Duodenal mucosa (tissue), 2 donors: Measurements from ENCODE around the gene PRKCH.

ENCODE experiments used
- H3K27ac ChIP-seq: one replicate; pipeline ENCODE4 v1.7.0; 2013; ENCODE audit warnings: low read depth, low read length
- H3K27me3 ChIP-seq, 2 donors: one replicate each; pipeline ENCODE4 v1.7.0; 2013; ENCODE audit warnings: low read length in 2 of 2, control low read depth in 1 of 2; ENCODE audit not compliant: insufficient read depth in 2 of 2, control insufficient read depth in 1 of 2
- H3K36me3 ChIP-seq, 2 donors: one replicate each; pipeline ENCODE4 v1.7.0; 2013; ENCODE audit warnings: low read length in 2 of 2, control low read depth in 1 of 2; ENCODE audit not compliant: insufficient read depth in 2 of 2, control insufficient read depth in 1 of 2
- H3K4me1 ChIP-seq, 2 donors: one replicate each; pipeline ENCODE4 v1.7.0; 2013; ENCODE audit warnings: low read length in 2 of 2, control low read depth in 1 of 2; ENCODE audit not compliant: insufficient read depth in 2 of 2, control insufficient read depth in 1 of 2
- H3K4me3 ChIP-seq, 2 donors: one replicate each; pipeline ENCODE4 v1.7.0; 2013; ENCODE audit warnings: low read length in 2 of 2, low read depth in 1 of 2
- H3K9ac ChIP-seq, 2 donors: one replicate each; pipeline ENCODE4 v1.7.0; 2013; ENCODE audit warnings: low read length in 2 of 2, low read depth in 1 of 2
- H3K9me3 ChIP-seq, 2 donors: one replicate each; pipeline ENCODE4 v1.7.0; 2013; ENCODE audit warnings: low read length in 2 of 2, control low read depth in 1 of 2; ENCODE audit not compliant: control insufficient read depth in 1 of 2

The PRKCH gene

DNA sequence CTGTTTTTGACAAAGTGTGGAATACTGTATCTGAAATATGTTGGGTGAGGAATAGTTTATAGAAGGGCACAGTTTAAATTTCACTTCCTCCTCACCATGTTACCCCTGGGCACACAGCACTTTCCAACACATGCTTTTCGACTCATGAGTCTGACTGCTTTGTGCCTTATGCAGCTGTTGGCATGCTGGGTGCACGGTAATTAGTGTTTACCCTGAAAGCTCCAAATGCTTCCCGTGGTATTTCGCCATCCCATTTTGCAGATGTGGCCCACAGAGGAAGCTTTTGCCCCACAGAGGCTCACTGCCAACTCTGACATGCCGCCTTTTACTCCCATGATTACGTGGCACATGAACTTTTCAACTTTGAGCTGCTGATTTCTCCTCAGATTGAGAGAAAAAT, 168.6 kb downstream of the PRKCH start:
- peaks cover 4 to 33% of the 10 kb centered on the region in 2 donors for H3K4me1 ChIP-seq

GRCh38 chr14:61491224-61491623, 169.8 kb downstream of the PRKCH start:
- Histone ChIP-seq H3K4me1 (peaks cover 4 to 29% of the 10 kb centered on the region in 2 donors), H3K27ac (no peak overlapping the region), H3K9me3 (no peaks in the 10 kb centered on the region), H3K9ac (no peak overlapping the region), H3K4me3 (no peak overlapping the region), H3K27me3 (no peaks in the 10 kb centered on the region), H3K36me3 (no peaks in the 10 kb centered on the region)

More for the DNA sequence above, 168.6 kb downstream of the PRKCH start:
- Histone ChIP-seq H3K9ac (no peak overlapping the region), H3K9me3 (no peaks in the 10 kb centered on the region), H3K27me3 (no peaks in the 10 kb centered on the region), H3K4me3 (no peak overlapping the region), H3K36me3 (no peaks in the 10 kb centered on the region), H3K27ac (no peak overlapping the region)

DNA sequence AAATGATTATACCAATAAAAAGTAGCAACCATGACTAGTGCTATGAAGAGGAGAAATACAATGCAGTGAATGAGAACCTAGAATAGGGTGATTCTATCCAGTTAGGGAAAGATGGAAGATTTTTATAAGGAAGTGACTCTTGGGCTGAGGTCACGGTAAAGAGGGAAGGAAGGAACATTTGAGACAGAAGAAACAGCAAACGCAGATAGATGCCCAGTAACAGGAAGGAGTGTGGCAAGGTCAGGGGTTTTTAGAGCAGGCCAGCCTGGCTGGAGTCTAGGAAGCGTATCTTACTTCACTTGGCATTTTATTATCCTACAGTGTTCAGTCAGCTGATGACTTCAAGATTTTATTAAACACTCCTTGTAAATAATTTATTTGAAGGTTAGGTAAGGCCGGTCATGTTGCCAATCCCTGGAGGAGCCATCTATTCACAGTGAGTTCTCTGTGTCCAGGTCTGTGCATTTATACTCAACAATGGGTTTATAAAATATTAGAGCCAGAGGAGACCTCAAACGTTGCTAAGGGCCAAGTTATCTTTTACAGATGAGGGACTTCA, 170.6 kb downstream of the PRKCH start:
- H3K27ac ChIP-seq = no peak overlapping the region
- no peak overlapping the region for H3K4me3 ChIP-seq
- H3K9me3 ChIP-seq = no peaks in the 10 kb centered on the region
- no peak overlapping the region for H3K9ac ChIP-seq
- H3K36me3 ChIP-seq = no peaks in the 10 kb centered on the region
- H3K27me3 ChIP-seq = no peaks in the 10 kb centered on the region
- H3K4me1 ChIP-seq = peaks cover 4 to 29% of the 10 kb centered on the region in 2 donors

- Histone ChIP-seq H3K9me3 (no peaks in the 10 kb centered on the region), H3K4me1 (peaks cover 4 to 29% of the 10 kb centered on the region in 2 donors), H3K27me3 (no peaks in the 10 kb centered on the region), H3K9ac (no peak overlapping the region), H3K4me3 (no peak overlapping the region), H3K27ac (no peak overlapping the region), H3K36me3 (no peaks in the 10 kb centered on the region)
Observed at GRCh38 chr14:61492474-61492873, 171.1 kb downstream of the PRKCH start.

DNA sequence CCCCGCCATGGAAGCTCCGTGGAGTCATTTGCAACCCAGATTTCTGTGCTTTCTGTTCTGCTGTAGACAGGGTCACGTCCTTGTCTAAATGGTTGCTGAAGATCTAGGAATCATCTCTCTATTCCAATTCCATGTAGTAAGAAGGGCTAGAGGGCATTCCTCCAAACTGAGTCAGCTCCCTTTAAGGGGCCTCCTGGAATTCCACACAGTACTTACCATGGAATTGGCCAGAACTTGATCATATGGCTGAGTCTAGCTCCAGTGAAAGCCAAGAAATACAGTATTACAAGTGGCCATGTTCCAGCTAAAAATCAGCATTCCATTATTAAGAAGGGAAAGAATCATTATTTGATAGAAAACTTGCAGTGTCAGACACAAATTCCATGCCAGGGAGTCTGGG, 171.9 kb downstream of the PRKCH start:
- no peak overlapping the region for H3K4me3 ChIP-seq
- no peaks in the 10 kb centered on the region for H3K9me3 ChIP-seq
- H3K9ac ChIP-seq = no peak overlapping the region
- no peaks in the 10 kb centered on the region for H3K36me3 ChIP-seq
- no peaks in the 10 kb centered on the region for H3K27me3 ChIP-seq
- H3K4me1 ChIP-seq = peaks cover 4 to 27% of the 10 kb centered on the region in 2 donors
- H3K27ac ChIP-seq = no peak overlapping the region

DNA sequence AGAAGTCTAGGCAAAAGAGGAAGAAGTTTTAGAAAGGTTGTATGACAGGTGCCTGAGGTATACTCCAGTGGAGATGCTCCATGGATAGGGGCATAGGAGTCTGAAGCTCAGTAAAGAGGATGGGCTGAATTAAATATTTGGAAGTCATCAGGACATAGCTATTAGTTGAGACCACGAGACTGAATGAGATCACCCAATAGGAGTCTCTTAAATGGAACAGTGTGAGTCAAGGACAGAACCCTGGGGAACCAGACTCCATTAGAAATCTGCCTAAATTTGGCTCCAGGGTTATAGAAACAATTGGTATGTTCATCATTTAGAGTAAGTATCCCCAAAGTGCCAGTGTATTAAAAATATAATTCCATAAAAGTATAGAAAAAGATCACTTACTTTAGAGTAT, 172.6 kb downstream of the PRKCH start:
- no peaks in the 10 kb centered on the region for H3K36me3 ChIP-seq
- H3K9me3 ChIP-seq = no peaks in the 10 kb centered on the region
- no peaks in the 10 kb centered on the region for H3K27me3 ChIP-seq
- H3K4me3 ChIP-seq = no peak overlapping the region
- H3K9ac ChIP-seq = no peak overlapping the region
- no peak overlapping the region for H3K27ac ChIP-seq
- peaks cover 4 to 22% of the 10 kb centered on the region in 2 donors for H3K4me1 ChIP-seq

GRCh38 chr14:61495809-61496208, 174.4 kb downstream of the PRKCH start:
- Histone ChIP-seq H3K4me1 (peaks cover 4 to 22% of the 10 kb centered on the region in 2 donors), H3K9me3 (no peaks in the 10 kb centered on the region), H3K27ac (no peak overlapping the region), H3K9ac (no peak overlapping the region), H3K4me3 (no peak overlapping the region), H3K36me3 (no peaks in the 10 kb centered on the region), H3K27me3 (no peaks in the 10 kb centered on the region)

DNA sequence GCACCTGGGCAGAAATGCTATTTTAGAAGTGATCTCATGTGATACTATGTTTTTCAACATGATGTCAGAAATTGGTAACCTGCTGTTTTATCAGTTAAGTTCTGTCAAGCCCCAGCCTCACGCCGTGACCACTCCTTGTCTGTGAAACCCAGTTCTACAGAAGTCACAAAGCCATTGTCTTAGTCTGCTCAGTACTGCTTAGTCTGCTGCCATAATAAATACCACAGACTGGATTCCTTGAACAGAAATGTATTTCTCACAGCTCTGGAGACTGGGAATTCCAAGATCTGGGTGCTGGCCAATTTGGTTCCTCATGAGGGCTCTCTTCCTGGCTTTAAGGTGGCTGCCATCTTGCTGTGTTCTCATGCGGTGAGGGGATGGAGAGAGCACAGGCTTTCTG, 176.9 kb downstream of the PRKCH start:
- no peak overlapping the region for H3K9ac ChIP-seq
- no peaks in the 10 kb centered on the region for H3K36me3 ChIP-seq
- no peak overlapping the region for H3K27ac ChIP-seq
- H3K9me3 ChIP-seq = no peaks in the 10 kb centered on the region
- no peaks in the 10 kb centered on the region for H3K27me3 ChIP-seq
- H3K4me3 ChIP-seq = no peak overlapping the region
- H3K4me1 ChIP-seq = peaks cover 0 to 3% of the 10 kb centered on the region in 2 donors

- Histone ChIP-seq H3K4me3 (no peak overlapping the region), H3K27ac (no peak overlapping the region), H3K4me1 (peaks cover 0 to 4% of the 10 kb centered on the region in 2 donors), H3K9me3 (no peaks in the 10 kb centered on the region), H3K36me3 (no peaks in the 10 kb centered on the region), H3K9ac (no peak overlapping the region), H3K27me3 (no peaks in the 10 kb centered on the region)
Observed at GRCh38 chr14:61498811-61499210, 177.4 kb downstream of the PRKCH start.

GRCh38 chr14:61499991-61500390, 178.6 kb downstream of the PRKCH start:
- H3K27me3 ChIP-seq = no peaks in the 10 kb centered on the region
- H3K36me3 ChIP-seq = no peaks in the 10 kb centered on the region
- no peak overlapping the region for H3K9ac ChIP-seq
- H3K4me3 ChIP-seq = no peak overlapping the region
- peaks cover 0 to 4% of the 10 kb centered on the region in 2 donors for H3K4me1 ChIP-seq
- no peaks in the 10 kb centered on the region for H3K9me3 ChIP-seq
- no peak overlapping the region for H3K27ac ChIP-seq
